ENCODE data around the gene EDC4. TPM values are rescaled to one million over a fixed set of nuclear protein-coding genes. Genes with fewer than 3 reads are reported as not detected.

The EDC4 gene
- total and polyA plus RNA-seq, 9 of the 15 experiments (the other 6 are each of a cell fraction or from before 2014, with no cell fraction given) = 1.1 to 131 (median 74.0) TPM

DNA sequence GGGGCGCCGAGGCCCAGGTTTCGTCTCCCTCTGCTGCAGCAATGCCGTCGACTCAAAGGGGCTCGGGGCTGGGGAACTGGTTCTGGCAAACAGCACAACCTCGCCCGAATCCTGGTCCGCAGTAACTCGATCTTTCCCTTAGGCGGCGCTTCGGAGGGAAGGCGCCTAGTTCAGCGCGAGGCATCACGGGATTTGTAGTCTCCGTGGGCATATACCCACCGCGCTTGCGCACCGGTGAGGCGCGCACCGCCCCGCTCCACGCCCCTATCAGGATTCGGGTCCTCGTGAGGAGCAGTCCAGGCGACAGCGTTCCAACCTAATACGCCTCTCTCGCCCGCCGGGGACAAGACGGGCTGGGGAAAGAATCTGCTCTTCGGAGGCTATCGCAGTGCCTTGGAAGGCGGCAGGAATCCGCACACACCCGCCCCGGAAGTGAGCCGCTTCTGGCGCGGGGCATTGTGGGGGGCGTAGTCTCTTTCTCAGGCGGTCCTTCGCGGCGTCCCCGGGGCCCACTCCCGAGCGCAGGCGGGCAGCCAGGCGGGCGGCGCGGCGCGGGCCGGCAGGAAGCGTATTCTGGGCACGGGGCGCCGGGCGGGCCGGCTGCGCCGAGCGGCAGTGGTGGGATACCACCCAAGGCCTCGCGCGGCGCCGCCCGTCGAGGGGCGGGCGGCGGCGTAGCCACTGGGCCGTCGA is 30.9 kb upstream of the EDC4 start, which contains the start of gene THAP11 (continued):
- TF ChIP-seq, protein P1, sequence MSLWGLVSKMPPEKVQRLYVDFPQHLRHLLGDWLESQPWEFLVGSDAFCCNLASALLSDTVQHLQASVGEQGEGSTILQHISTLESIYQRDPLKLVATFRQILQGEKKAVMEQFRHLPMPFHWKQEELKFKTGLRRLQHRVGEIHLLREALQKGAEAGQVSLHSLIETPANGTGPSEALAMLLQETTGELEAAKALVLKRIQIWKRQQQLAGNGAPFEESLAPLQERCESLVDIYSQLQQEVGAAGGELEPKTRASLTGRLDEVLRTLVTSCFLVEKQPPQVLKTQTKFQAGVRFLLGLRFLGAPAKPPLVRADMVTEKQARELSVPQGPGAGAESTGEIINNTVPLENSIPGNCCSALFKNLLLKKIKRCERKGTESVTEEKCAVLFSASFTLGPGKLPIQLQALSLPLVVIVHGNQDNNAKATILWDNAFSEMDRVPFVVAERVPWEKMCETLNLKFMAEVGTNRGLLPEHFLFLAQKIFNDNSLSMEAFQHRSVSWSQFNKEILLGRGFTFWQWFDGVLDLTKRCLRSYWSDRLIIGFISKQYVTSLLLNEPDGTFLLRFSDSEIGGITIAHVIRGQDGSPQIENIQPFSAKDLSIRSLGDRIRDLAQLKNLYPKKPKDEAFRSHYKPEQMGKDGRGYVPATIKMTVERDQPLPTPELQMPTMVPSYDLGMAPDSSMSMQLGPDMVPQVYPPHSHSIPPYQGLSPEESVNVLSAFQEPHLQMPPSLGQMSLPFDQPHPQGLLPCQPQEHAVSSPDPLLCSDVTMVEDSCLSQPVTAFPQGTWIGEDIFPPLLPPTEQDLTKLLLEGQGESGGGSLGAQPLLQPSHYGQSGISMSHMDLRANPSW (CRISPR knock-in tag; IDR thresholded peaks at IDR 0.05) = no peak
- TF ChIP-seq ZEB2 (IDR thresholded peaks at IDR 0.05) = no peak
- TF ChIP-seq, protein P2, sequence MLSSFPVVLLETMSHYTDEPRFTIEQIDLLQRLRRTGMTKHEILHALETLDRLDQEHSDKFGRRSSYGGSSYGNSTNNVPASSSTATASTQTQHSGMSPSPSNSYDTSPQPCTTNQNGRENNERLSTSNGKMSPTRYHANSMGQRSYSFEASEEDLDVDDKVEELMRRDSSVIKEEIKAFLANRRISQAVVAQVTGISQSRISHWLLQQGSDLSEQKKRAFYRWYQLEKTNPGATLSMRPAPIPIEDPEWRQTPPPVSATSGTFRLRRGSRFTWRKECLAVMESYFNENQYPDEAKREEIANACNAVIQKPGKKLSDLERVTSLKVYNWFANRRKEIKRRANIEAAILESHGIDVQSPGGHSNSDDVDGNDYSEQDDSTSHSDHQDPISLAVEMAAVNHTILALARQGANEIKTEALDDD (IDR thresholded peaks at IDR 0.05) = no peak
- no peak for TF ChIP-seq ETS2 (tag; IDR thresholded peaks at IDR 0.05; ENCODE audit: borderline replicate concordance, poor library complexity, severe bottlenecking)
- no peak for TF ChIP-seq TBL1XR1 (IDR thresholded peaks at IDR 0.05; ENCODE audit: low read length in 2 of 2)
- TF ChIP-seq ZNF239 (CRISPR knock-in tag; IDR thresholded peaks at IDR 0.05) = no peak
